ENCODE results near the gene CT45A9. TPM values are rescaled to one million over a fixed set of nuclear protein-coding genes. Genes with fewer than 3 reads are reported as not detected.
"Not testable (repeated sequence)": the region's sequence is repeated elsewhere in the genome, so short reads cannot be mapped to it uniquely, and the experiment has no call there.

CT45A9 gene, protein sequence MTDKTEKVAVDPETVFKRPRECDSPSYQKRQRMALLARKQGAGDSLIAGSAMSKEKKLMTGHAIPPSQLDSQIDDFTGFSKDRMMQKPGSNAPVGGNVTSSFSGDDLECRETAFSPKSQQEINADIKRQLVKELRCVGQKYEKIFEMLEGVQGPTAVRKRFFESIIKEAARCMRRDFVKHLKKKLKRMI
- total RNA-seq (ENCODE audit: unreplicated experiment) = not detected
- long read RNA-seq = 0 reads

DNA sequence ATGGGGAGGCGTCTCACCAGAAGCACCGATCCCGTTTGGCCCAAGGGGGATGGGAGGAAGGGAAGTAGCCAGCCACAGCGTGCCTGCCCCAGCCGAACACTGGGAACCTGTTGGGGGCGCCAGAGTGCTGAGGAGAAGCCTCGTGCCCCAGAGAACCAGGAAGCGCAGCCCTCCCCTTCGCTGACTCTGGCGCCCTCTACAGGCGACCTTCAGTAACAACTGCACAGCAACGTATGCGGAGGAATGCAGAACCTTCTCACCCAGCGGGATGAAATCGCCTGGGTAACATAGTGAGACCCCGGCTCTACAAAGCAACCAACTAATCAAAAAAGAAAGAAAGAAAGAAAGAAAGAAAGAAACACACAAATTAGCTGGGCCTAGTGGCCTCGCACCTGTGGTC lies at the start of gene CT45A9:
Gene CT45A9 (minus strand): TSS at position 101 of the 400 bp plus-strand sequence. CDS start 3,751 bp downstream, outside the sequence.
- not testable (repeated sequence) for H3K27me3 Mint-ChIP-seq (ENCODE audit: unreplicated experiment); H3K36me3 Mint-ChIP-seq (ENCODE audit: low read depth, unreplicated experiment); H3K9me3 Mint-ChIP-seq (ENCODE audit: unreplicated experiment); H3K4me1 Mint-ChIP-seq (ENCODE audit: unreplicated experiment); DNase-seq (ENCODE audit: low spot score); H3K4me3 Mint-ChIP-seq (ENCODE audit: unreplicated experiment); H3K27ac Mint-ChIP-seq (ENCODE audit: unreplicated experiment)

DNA sequence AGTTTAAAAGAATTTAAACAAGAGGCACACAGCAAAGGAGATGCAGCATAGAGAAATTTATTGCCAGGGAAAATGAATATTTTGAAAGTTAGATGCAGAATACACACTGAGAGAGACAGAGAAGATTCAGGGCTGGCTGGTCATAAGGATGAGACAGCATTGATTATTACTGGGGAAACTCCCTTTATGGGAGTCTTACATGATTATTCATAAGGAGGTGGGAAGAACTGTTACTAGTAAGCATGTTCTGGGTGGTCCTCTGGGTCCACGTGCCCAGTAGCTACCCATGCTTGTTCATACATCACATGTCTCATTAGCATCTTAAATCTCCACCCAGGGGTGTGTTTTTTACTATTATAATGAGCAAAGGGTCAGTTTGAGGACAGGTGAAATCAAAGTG lies 48.9 kb upstream of the CT45A9 start:
- not testable (repeated sequence) for H3K27me3 Mint-ChIP-seq (ENCODE audit: unreplicated experiment); DNase-seq (ENCODE audit: low spot score); H3K4me3 Mint-ChIP-seq (ENCODE audit: unreplicated experiment); H3K9me3 Mint-ChIP-seq (ENCODE audit: unreplicated experiment); H3K27ac Mint-ChIP-seq (ENCODE audit: unreplicated experiment); H3K36me3 Mint-ChIP-seq (ENCODE audit: low read depth, unreplicated experiment); H3K4me1 Mint-ChIP-seq (ENCODE audit: unreplicated experiment)

DNA sequence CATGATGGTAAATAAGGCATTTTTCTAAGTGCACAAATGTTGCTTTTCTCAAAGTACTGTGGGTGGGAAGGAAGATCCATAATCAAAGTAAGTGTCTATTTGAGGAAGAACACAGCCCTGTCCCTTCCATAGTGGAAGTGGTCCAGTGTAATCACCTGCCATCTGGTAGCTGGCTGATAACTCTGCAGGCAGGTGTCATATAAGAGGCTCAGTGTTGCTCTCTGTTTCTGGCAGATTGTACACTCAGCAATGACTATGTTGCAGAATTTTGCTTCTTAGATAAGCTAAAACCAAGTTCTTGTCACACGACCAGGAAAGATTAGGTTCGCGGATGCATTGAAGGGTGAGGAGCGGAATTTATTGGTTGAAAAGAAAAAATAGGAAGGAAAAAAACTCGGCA lies 42.8 kb upstream of the CT45A9 start:
- Mint-ChIP-seq H3K9me3 (ENCODE audit: unreplicated experiment) (no peaks in the 10 kb centered on the region), H3K4me1 (ENCODE audit: unreplicated experiment) (no peaks in the 10 kb centered on the region), H3K27me3 (ENCODE audit: unreplicated experiment) (peaks cover 4% of the 10 kb centered on the region)

DNA sequence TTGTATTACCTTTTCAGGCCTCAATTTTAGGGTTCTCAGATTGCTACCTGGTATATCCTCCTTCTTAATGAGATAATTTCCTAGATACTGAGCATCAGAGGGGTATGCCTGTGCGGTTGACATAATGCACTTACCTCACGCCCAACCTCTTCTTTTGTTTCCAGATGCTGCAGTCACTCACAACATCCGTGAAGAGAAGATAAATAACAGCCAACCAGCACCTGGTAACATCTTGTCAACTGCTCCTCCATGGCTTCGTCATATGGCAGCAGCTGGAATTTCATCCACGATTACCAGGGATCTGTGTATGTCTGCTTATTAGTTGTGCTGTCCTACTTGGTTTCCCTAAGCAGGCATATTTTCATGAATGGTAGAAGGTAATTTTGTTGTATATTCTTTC lies 38.6 kb upstream of the CT45A9 start:
- no peaks in the 10 kb centered on the region for H3K4me1 Mint-ChIP-seq (ENCODE audit: unreplicated experiment)
- H3K9me3 Mint-ChIP-seq (ENCODE audit: unreplicated experiment) = no peaks in the 10 kb centered on the region
- H3K36me3 Mint-ChIP-seq (ENCODE audit: low read depth, unreplicated experiment) = no peaks in the 10 kb centered on the region
- TF ChIP-seq, protein P1, sequence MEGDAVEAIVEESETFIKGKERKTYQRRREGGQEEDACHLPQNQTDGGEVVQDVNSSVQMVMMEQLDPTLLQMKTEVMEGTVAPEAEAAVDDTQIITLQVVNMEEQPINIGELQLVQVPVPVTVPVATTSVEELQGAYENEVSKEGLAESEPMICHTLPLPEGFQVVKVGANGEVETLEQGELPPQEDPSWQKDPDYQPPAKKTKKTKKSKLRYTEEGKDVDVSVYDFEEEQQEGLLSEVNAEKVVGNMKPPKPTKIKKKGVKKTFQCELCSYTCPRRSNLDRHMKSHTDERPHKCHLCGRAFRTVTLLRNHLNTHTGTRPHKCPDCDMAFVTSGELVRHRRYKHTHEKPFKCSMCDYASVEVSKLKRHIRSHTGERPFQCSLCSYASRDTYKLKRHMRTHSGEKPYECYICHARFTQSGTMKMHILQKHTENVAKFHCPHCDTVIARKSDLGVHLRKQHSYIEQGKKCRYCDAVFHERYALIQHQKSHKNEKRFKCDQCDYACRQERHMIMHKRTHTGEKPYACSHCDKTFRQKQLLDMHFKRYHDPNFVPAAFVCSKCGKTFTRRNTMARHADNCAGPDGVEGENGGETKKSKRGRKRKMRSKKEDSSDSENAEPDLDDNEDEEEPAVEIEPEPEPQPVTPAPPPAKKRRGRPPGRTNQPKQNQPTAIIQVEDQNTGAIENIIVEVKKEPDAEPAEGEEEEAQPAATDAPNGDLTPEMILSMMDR (IDR thresholded peaks at IDR 0.05; ENCODE audit: unreplicated experiment) = no peak
- H3K27ac Mint-ChIP-seq (ENCODE audit: unreplicated experiment) = no peak overlapping the region
- H3K27me3 Mint-ChIP-seq (ENCODE audit: unreplicated experiment) = peaks cover 4% of the 10 kb centered on the region
- no peak for DNase-seq (ENCODE audit: low spot score)
- no peak overlapping the region for H3K4me3 Mint-ChIP-seq (ENCODE audit: unreplicated experiment)

More for the DNA sequence above, 42.8 kb upstream of the CT45A9 start:
- no peak for DNase-seq (ENCODE audit: low spot score)
- TF ChIP-seq, protein P1 (IDR thresholded peaks at IDR 0.05; ENCODE audit: unreplicated experiment) = no peak
- Mint-ChIP-seq H3K4me3 (ENCODE audit: unreplicated experiment) (no peak overlapping the region), H3K36me3 (ENCODE audit: low read depth, unreplicated experiment) (no peaks in the 10 kb centered on the region), H3K27ac (ENCODE audit: unreplicated experiment) (no peak overlapping the region)

DNA sequence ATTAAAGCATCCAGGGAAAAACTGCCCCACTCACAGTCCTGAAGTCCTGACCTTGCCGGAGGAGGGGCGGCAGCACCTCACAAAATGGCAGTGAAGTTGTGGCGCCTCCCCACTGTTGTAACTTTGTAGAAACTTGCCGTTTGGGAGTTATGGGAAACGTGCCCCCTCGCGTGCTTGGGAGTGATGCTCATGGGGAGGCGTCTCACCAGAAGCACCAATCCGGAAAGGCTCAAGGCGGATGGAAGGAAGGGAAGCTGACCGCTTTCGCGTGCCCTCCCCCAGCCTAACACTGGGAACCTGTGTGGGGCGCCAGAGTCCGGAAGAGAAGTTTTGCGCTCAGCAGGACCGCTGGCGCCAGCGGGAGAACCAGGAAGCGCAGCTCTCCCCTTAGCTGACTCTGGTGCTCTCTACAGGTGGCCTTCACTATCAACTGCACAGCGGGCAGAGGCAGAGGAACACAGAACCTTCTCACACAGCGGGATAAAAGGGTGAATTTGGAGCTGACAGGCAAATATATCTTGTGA lies 21.7 kb upstream of the CT45A9 start, which contains the start of the genes CT45A10 and SAGE1:
Gene CT45A10 (minus strand): TSS at position 151 of the 524 bp plus-strand sequence. CDS start 8,100 bp downstream, outside the sequence.
Gene SAGE1 (plus strand): TSS at position 423 of the 524 bp plus-strand sequence. CDS start 2,527 bp downstream, outside the sequence.
- TF ChIP-seq, protein P1 (IDR thresholded peaks at IDR 0.05; ENCODE audit: unreplicated experiment) = no peak
- DNase-seq (ENCODE audit: low spot score) = no peak
- H3K27me3 Mint-ChIP-seq (ENCODE audit: unreplicated experiment) = no peaks in the 10 kb centered on the region
- no peak within 1 kb of the TSS for H3K27ac Mint-ChIP-seq (ENCODE audit: unreplicated experiment)
- no peaks in the 10 kb centered on the region for H3K36me3 Mint-ChIP-seq (ENCODE audit: low read depth, unreplicated experiment)
- no peak within 1 kb of the TSS for H3K4me3 Mint-ChIP-seq (ENCODE audit: unreplicated experiment)
- H3K4me1 Mint-ChIP-seq (ENCODE audit: unreplicated experiment) = no peaks in the 10 kb centered on the region
- no peaks in the 10 kb centered on the region for H3K9me3 Mint-ChIP-seq (ENCODE audit: unreplicated experiment)

DNA sequence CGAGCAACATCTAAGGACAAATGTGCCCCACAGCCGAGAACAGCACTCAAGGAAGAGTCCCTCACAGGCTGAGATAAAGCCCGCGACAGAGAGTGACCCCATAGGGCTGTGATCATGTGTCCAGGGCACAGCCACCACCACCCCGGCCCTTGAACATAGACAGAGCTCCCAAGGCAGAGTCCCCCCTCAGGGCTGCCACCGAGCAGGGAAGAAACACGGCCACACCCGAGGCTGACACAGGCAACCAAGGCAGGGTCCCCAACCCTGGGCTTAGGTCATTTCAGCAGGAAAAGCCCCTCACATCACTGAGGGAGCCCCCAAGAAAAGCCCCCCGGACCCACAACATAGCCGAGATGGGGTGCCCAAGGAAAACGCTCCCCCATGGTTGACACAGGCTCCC lies 21.2 kb upstream of the CT45A9 start:
- Mint-ChIP-seq H3K27ac (ENCODE audit: unreplicated experiment) (no peak overlapping the region), H3K4me1 (ENCODE audit: unreplicated experiment) (no peaks in the 10 kb centered on the region), H3K4me3 (ENCODE audit: unreplicated experiment) (no peak overlapping the region), H3K36me3 (ENCODE audit: low read depth, unreplicated experiment) (no peaks in the 10 kb centered on the region), H3K9me3 (ENCODE audit: unreplicated experiment) (no peaks in the 10 kb centered on the region), H3K27me3 (ENCODE audit: unreplicated experiment) (no peaks in the 10 kb centered on the region)
- TF ChIP-seq, protein P1 (IDR thresholded peaks at IDR 0.05; ENCODE audit: unreplicated experiment) = no peak
- DNase-seq (ENCODE audit: low spot score) = no peak

All from endothelial cell (in vitro differentiated cells).